Inferior parietal cortex (tissue), 1 donor: ENCODE measurements around the gene HTR6.
"Not testable (repeated sequence)": the region's sequence is repeated elsewhere in the genome, so short reads cannot be mapped to it uniquely, and the experiment has no call there.

Source experiments
- DNase-seq: peaks from one replicate; pipeline ENCODE4 v3.0.0-alpha.2; 2016; ENCODE audit errors: extremely low spot score

HTR6 gene

DNA sequence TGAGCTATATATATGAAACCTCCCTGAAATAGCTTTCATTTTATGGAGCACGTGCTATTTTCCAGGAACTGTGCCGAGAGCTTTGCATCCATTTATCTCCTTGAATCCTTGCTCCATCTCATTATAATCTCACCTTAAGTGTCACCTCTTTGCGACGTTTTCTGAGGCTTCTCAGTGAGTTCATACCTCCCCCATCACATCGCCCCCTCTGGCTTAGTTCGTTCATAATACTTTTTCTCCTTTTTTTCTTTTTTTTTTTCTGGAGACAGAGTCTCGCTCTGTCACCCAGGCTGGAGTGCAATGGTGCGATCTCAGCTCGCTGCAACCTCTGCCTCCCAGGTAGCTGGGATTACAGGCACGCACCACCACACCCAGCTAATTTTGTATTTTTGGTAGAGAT is 25.4 kb upstream of the HTR6 start:
- not testable (repeated sequence) for DNase-seq

DNA sequence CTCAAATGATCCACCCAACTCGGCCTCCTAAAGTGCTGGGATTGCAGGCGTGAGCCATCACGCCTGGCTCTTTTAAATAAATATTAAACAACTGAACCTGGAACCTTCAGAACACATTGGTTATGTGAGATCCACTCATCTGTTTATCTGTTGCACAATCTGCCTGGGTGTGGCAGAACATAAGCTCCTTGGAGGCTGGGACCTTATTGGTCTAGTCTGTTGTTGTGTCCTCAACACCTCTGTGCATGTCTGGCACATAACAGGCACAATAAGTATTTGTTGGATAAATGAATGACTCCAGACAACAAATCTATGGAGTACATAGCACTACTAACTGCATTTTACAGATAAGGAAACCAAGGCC is 24.7 kb upstream of the HTR6 start:
- no peak for DNase-seq

DNA sequence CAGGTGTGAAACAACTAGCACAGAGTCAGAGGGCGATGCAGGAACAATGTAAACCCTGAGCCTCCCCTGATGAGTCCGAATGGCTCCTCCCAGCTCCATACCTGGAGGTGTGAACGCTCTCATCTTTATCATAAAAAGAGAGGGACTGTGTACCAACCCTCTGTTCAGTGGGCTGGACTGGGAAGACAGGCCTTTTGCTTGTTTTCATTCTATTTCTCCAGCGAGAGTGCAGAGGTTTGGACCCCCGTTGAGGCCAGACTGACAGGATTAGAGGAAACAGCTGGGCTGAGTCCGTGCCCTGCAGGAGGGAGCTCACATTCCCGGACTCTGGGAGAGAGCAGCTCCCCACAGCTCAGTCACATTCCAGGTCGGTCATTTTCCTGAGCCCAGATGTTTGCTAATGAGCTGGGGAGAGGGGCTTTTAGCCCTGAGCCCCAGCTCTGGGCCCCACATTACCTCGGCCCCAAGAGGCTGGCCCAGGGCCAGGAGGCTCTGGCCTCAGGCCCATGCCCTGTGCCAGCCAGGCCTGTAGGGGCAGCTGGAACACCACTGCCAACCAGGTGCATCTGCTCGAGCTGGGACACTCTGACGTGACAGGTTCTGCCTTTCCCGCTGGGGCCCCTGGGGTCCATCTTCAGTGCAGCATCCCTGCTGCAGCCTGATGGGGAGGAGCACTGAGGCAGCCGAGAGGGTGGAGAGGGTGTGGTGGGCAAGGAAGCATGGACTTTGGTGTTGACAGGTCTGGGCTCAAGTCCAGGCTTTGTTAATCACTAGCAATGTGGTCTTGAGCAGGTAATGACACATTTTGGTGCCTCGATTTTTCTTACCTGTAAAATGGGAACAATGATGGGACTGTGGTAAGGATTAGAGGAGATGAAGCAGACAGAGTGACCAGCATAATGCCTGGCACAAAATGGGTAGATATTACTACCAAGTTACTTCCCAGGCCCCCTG is 24.0 kb upstream of the HTR6 start:
- no peak for DNase-seq

DNA sequence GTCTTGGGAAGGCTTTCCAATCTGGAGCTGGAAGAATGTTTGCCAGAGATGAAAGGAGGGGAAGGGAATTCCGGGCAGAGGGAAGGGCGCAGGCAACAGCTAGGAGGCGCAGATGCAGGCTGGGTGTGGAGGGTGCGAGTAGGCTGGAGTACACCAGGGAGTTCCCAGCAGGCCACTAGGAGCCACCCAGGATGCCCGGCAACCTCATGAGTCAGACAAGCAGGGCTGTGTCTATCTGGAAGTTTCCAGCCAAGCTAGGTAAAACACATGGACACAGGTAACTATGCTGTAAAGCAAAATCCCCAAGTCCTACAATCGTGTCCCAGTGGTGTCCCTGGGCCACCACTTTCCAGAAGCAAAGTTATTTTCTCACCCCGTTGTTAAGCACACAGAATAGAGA is 21.6 kb upstream of the HTR6 start:
- no peak for DNase-seq

DNA sequence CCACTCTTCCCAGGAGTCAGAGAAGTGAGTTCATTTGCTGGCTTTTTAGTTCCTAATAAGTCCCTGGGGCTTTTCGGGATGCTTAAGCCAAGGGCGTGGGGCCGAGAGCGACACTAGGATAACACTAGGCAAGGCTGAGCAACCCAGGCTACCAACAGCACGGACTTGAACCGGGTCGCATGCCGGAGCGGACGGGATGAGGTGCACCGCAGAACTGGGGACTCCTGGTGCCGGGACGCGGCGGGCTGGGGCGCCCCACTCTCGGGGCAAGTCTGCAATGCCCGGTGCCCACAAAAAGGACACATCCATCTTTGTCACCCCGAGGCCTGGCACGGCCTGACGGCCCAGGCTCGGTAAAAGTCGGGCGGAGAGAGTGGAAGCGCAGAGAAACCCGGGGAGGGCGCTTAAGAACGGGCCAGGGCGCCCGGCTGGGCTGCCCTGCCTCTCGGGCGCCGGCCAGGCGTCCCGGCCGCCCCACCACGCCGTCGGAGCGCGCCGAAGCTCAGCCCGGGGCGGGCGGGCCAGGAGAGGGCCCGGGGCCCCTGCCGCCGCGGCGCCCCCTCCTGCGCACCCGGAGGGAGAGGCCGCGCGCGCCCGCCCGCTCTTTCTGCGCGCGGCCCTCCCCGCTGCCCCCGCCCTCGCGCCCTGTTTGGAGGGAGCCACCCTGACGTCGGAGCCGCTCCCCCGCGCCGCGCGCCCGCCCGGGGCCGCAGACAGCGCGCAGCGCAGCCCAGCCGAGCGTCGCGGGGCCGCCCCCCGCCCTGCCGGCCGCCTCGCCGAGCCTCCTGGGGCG is 20.9 kb upstream of the HTR6 start, which contains the start of gene NBL1:
Gene NBL1, plus strand, starts transcription at position 710 of the 793 bp plus-strand sequence. CDS start 10,720 bp downstream, outside the sequence.
- DNase-seq: no peak

DNA sequence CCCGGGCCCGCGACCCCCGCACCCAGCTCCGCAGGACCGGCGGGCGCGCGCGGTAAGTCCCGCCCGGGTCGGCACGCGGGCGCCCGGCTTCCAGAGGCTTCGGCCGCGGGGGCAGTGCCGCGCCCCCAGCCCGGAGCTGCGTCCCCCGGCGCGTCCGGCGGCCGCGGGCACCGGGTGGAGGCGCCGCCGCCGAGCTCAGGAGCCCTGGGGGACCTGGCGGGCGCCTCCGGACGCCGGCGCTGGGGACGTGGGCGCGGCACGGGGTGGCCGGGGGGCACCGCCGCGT is 20.3 kb upstream of the HTR6 start:
- DNase-seq: no peak

DNA sequence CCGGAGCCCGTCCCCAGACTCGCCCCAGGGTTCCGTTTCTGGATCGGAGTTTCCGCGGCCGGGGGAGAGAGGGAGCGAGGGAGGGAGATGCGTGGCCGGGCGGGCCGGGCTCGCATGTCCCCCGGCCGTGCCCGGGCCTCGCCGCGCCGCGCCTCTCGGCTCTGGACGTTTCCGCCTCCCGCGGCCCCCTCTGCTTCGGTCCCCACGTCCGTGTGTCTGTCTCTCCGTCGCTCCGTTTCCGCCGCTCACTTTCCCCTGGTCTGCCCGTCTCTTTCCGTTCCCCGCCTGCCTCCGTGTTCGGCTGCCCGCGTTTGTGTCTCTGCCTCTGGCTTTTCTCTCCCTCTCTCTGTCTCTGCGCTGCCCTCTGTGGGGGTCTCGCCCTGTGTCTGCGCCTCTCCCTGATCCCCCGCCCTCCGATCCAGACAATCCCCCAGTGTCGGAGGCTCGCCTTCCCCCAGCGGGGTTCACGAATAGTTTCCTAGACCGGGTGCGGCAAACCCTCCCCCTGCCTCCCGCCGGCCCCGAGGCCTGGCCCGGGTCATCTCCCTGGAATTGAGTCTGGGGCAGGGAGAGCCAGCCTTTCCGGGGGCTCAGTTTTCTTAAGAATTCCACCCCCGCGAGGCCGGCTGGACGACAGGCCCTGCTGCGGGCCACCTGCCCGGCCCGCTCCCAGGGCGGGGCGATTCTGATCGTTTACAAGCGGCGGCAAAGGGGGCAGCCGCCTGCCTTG is 19.8 kb upstream of the HTR6 start:
- no peak for DNase-seq

DNA sequence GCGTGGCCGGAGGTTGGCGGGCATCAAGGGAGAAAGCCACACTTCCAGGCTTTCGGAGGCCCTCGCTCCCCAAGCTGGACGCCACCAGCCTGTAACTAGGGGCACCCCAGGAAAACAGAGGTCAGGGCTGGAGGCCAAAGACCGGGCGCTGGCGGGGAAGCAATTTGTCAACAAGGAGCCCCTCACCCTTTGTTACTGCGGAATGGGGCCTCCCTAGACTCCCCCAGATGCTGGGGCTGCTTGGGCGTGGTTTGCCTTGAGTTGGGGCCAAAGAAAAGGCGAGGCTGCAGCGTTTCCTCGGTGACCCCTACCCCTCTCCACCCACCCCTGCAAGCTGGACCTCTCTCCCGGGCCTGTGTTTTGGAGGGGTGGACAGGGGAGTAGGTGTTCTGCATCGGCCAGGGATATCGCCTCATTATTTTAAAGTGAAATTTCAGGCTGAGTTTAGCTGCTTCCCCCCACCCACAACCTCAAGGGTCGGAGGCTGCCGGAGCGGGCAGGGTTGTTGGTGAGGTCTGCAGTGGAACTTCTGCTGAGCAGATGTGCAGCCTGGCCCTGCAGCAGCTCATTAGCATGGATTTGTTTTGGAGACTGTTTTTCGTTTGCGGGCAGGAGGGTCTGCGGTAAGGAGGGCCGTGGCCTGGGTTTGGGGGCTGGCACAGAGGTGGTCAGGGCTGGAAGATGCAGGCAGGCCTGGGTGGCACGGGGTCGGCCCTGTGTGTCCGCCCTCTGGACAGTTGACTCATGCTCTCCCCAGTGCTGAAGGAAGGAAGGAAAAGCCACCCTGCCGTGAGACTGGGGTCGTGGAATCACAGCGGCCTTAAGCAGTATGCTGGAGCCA is 19.0 kb upstream of the HTR6 start:
- no peak for DNase-seq

DNA sequence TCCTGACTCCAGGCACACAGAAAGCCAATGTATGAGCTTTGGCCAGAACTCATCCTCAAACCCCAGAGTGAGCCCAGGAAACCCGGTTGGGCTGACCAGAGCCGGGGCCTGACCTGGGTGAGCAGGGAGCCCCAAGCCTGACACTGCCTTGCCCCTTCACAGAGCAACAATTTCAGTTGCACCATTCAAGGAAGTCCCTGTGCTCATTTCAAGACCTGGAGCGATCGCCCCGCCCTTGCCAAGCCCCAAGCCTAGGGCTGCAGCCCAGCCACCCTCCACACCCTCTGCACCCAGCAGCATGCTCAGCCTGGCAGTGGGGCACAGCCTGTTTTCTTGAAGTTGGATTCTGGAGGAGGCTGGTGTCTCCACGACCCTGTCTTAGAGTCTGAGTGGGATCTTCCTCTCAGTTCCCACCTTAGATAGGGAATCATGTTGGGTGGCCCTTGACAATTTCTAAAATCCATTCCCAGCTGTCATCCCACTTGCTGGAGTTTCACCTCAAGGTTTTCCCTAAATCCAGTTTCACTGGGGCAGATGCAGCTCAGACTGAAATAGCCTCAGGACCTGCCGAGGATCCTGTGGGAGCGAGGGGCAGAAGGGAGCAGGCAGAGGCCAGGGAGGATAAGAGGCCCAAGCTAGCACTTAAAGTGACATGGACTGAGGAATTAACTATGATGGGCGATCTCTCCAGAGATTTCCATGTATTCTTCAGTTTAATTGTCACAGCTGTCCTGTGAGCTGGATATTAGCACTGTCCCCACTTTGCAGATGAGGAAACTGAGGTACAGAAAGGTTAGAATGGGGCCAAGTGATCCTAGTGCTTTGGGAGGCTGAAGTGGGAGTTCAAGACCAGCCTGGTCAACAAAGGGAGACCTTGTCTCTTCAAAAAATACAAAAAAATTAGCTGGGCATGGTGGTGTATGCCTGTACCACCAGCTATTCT is 18.0 kb upstream of the HTR6 start:
- no peak for DNase-seq

DNA sequence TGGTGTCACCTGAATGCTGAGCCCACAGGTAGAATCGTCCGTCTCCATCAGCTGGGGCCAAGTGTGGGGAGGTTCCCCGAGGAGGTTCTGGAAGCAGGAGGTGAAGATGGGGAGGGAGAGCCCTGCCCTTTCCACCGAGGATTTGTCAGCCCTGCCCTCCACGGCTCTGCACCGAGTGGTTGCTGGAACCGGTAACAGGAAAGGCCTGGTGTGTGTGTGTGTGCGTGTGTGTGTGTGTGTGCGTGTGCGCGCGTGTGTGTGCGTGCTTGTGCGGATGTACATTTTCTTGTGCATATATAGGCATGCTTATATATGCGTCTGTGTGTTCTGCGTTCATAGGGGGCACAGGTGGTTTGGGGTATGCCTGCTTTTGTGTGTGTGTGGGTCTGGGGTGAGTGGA is 17.0 kb upstream of the HTR6 start:
- DNase-seq: no peak

DNA sequence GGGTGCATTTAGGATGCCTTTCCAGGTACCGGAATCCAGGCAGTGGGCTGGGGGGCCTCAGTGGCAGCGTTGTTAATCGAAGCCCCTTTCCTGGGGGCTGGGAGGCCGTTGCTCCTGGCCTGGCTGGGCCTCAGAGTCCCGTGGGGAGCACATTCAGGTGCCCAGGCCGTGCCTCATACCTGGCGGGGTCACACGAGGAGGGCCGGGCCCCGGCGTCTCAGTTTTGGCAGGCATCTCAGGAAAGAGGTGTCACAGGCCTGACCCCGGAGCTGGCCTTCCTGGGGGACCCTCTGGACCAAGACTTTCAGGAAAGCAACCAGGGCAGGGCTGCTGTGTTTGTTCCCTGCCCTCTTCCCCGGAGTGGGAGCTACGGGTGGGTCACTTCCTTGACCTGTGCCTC is 16.4 kb upstream of the HTR6 start:
- DNase-seq: no peak

DNA sequence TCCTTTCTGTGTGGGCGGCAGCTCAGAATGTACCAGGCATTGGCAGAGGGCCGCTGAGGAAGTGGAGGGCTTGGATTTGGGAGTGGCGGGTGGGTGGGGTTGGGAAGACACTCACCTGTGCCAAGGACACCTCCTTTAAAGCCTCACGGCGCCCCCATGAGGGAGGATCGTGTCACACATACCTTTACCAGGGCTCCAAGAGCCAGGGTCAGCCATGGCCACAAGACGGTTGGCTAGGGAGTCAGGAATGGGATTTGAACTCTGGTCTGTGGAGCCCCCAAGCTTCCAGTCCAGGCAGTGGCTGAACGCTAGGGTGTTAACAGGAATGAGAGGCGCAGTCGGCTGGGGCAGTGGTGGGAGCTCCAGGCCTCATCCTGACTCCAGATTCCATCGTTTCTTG is 16.0 kb upstream of the HTR6 start:
- DNase-seq: no peak

DNA sequence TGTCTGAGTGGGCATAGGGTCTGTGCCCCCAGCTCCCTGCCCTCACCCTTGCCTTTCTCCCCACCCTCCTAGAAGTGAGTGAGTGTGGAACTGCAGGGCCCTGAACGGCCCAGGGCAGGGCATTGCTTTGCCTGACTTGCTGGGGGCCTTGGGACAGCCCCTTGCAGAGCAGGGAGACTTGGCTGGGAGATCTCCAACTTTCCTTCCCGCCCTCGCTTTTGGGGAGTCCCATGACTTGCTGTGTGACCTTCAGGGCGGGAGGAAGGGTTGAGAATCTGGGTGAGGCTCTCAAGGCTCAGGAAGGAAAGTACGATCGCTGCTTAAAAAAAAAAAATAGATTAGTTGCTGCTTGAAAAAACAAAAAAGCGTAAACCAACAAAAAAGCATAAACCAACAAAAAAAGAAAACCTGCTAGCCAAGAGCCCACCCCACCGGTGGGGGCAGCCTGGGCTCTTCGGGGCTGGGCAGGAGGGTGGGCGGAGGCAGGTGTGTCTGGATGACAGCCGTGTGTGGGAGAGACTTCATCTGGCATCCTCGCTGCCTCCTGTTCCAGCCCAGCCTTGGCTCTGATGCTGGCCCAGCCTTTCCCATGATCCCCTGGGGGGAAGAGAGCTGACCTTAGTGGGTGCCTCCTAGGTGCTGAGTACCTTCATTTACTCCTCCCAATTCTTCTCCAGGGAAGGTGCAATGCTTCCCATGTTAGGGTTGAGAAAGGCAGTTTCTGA is 14.1 kb upstream of the HTR6 start:
- DNase-seq: no peak

DNA sequence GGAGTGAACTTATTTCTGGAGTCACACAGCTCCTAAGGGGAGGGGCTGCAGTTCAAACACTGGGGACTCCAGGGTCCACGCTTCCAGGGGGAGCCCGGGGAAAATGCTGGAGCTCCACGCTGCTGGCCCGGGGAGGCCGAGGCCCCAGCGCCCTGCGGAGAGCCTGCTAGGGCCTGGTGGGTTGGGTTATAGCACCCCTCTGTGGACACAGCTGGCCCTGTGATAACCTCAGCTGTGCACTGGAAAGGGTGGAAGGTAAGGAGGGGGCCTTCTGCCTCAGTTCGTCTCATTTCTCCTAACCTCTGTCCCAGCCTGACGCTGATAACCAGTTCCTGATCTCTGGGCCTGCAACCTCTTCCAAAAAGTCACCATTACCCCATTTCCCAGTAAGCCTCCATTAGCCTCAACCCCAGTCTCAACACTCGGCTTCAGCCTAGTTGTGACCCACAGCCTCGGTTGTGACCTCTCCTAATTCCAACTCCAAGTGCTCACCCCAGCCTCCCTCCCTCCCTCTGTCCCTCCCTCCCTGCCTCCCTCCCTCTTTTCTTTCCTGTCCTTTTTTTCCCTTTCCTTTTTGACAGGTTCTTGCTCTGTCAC is 13.4 kb upstream of the HTR6 start:
- peak; percentile 62 for DNase-seq

DNA sequence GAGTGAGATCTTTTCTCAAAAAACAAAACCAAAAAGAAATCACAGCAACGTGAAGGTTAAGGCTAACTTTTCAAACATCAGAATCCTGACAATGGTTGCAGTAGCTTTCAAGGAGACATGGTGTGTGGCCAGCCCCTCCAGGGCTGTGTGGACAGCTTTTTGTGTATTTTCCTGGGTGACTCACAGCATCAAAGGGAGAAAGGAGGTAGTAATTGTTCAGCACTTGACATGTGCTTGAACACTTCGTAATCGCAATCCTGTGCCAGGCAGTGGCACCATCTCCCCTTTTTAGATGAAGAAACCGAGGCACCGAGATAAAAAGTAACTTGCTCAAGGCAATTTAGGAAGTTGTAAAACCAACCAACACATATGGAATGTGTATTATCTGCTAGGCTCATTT is 10.3 kb upstream of the HTR6 start:
- no peak for DNase-seq

DNA sequence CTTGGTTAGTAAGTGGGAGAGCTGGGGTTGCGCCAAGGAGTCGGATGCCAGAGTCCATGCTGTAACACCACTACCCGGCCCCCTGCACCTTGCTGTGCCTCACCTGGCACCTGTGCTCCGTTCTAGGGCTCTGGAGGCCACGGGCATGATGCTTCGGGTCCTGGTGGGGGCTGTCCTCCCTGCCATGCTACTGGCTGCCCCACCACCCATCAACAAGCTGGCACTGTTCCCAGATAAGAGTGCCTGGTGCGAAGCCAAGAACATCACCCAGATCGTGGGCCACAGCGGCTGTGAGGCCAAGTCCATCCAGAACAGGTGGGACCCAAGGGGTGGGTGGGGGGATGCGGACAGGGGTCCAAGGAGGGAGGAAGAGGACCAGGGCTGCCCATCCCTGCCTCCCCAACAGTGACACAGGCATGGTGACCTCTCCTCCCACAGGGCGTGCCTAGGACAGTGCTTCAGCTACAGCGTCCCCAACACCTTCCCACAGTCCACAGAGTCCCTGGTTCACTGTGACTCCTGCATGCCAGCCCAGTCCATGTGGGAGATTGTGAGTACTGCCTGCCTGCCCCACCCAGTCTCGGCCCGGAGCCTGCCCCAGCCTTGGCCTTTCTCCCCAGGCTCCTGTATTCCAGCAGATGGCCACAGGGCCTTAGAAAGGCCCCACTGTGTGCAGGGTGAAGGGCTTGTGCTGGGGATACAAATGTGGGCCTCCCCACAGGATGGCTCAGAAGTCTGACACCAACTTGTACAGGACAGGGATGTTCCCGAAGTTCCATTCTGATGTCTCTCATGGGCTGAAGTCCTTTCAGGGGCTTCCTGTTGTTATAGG is 9.6 kb upstream of the HTR6 start:
- DNase-seq: no peak

DNA sequence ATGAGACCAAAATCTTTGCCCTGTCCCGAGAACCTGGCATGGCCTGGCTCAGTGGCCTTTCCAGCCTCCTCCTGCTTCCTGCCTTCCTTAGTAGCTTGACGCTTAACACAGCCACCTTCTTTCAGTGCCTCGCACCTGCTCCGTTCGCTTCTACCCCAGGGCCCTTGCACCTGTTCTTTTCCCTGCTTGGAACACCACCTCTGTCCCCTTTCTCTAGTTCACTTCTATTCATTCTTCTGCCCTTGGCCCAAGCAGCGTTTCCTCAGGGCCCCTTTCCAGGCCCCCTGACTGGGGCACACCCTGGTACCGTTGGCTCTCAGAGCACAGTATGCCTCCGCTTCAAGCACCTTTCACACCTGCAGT is 9.0 kb upstream of the HTR6 start:
- no peak for DNase-seq

DNA sequence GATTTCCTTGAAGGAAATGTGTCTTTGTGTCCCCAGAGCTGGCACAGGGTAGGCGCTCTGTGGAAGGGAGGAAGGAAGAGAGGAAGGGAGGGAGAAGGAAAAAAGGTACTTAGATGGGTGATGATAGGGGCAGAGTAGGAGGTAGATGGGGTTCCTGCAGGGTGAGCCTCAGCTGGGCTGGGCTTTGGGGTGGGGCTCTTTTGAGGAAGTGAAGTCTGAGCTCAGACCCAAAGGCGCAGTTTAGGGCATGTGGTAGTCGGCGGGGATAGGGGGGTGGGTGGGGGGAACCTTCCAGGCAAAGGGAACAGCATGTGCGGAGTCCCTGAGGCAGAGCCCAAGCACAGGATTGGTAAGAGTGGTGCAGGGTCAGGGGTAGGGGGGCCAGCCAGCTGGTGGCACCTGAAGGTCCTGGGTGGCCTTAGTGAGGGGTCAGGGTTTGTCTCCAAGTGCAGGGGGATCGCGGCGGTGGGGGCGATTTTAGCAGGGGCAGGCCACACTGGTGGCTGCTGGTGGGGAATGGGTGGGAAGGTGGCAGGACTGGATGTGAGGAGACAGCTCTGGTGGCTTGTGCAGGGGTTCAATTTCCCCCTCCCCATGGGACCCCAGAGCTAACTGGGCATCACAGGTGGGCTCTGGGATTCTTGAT is 8.4 kb upstream of the HTR6 start:
- DNase-seq: no peak
